HG02970 (cell line): ENCODE measurements around the gene TCAP.

ENCODE experiments used
- ATAC-seq: cut with Tn5 transposase; IDR thresholded peaks from one replicate; pipeline ENCODE4 v1.9.1; 2021; ENCODE audit warnings: mild to moderate bottlenecking, moderate library complexity, moderate number of reproducible peaks; ENCODE audit not compliant: unreplicated experiment, low FRiP score

The TCAP gene

GRCh38 chr17:39647256-39647655 is 17.9 kb upstream of the TCAP start:
- no peak for ATAC-seq

- no peak for ATAC-seq
These were observed 16.4 kb upstream of the TCAP start for GRCh38 chr17:39648616-39649366.

- ATAC-seq = no peak
These were observed 15.0 kb upstream of the TCAP start for GRCh38 chr17:39650121-39650579.

GRCh38 chr17:39651923-39652586 is 13.1 kb upstream of the TCAP start:
- no peak for ATAC-seq

GRCh38 chr17:39652587-39653315 is 12.4 kb upstream of the TCAP start:
- no peak for ATAC-seq

- no peak for ATAC-seq
These were observed 11.9 kb upstream of the TCAP start for GRCh38 chr17:39653316-39653661.

GRCh38 chr17:39653662-39654331 is 11.4 kb upstream of the TCAP start:
- ATAC-seq = no peak

GRCh38 chr17:39655105-39655504 is 10.0 kb upstream of the TCAP start:
- no peak for ATAC-seq

- ATAC-seq = no peak
These were observed 6.8 kb upstream of the TCAP start for GRCh38 chr17:39658346-39658745.

GRCh38 chr17:39658760-39659159 is 6.4 kb upstream of the TCAP start:
- ATAC-seq = no peak

GRCh38 chr17:39659279-39660010 is 5.7 kb upstream of the TCAP start:
- ATAC-seq = no peak

- ATAC-seq = no peak
These were observed 5.2 kb upstream of the TCAP start for GRCh38 chr17:39660011-39660360.

GRCh38 chr17:39660397-39661385 is 4.5 kb upstream of the TCAP start:
- no peak for ATAC-seq

- no peak for ATAC-seq
These were observed 3.2 kb upstream of the TCAP start for GRCh38 chr17:39661744-39662541.

GRCh38 chr17:39662551-39663339 is 2.4 kb upstream of the TCAP start:
- no peak for ATAC-seq

- no peak for ATAC-seq
These were observed 1.8 kb upstream of the TCAP start for GRCh38 chr17:39663340-39663687.

- no peak for ATAC-seq
These were observed 1.2 kb upstream of the TCAP start for GRCh38 chr17:39663688-39664580.
